ENCODE results near the gene THBS3. TPM values are rescaled to one million over a fixed set of nuclear protein-coding genes. Genes with fewer than 3 reads are reported as not detected.

The THBS3 gene
- total and polyA plus RNA-seq, 9 of the 15 experiments (the other 6 are each of a cell fraction or from before 2014, with no cell fraction given) = 0.59 to 8.3 (median 3.2) TPM

DNA sequence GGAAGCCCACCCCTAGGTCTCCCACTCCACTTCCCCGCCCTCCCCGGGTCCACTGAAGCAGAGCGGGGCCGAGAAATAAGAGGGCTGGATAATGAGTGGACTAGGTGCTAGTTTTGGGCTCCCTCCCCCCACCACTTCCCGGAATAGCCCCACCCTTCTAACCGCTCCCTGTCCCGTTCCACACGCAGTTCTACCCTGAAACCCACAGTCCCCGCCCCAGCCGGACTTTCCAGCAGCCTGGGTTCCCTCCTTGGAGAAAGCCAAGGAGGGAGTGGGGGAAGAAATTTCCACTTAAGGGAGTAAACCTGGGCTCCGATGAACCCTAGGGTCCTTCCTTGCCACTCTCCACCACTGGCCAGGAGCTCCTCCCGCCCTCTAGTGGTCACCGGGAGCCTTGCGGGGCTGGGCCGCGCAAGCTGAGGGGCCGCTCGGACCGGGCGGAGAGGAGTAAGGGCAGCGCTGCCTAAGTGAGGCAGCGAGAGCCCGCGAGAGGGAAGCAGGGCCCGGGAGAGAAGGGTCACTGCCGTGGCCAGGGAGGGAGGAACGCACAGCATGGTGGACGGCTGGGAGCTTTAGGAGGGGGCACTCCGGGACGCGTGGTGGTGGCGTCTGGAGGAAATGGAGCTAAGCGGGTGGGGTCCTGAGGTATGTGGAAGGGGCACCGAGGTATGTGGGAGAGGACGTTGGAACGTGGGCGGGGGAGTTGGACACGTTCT lies 14.3 kb downstream of the THBS3 start (continued):
- no peak for TF ChIP-seq RNF2 (IDR thresholded peaks at IDR 0.05)
- peak; percentile 79 for TF ChIP-seq TFAP4 (CRISPR knock-in tag; IDR thresholded peaks at IDR 0.05; ENCODE audit: borderline replicate concordance)
- TF ChIP-seq ZNF830 (CRISPR knock-in tag; IDR thresholded peaks at IDR 0.05) = 0 out of 2 replicates have a peak, but pooled peaks have one; percentile 14
- no peak for TF ChIP-seq KLF6 (CRISPR knock-in tag; IDR thresholded peaks at IDR 0.05; ENCODE audit: borderline replicate concordance)
- TF ChIP-seq SRF (CRISPR knock-in tag; IDR thresholded peaks at IDR 0.05) = peak in 1 of 2 experiments; percentile 85; a peak in 2 of 4 replicates
- TF ChIP-seq, protein P1, sequence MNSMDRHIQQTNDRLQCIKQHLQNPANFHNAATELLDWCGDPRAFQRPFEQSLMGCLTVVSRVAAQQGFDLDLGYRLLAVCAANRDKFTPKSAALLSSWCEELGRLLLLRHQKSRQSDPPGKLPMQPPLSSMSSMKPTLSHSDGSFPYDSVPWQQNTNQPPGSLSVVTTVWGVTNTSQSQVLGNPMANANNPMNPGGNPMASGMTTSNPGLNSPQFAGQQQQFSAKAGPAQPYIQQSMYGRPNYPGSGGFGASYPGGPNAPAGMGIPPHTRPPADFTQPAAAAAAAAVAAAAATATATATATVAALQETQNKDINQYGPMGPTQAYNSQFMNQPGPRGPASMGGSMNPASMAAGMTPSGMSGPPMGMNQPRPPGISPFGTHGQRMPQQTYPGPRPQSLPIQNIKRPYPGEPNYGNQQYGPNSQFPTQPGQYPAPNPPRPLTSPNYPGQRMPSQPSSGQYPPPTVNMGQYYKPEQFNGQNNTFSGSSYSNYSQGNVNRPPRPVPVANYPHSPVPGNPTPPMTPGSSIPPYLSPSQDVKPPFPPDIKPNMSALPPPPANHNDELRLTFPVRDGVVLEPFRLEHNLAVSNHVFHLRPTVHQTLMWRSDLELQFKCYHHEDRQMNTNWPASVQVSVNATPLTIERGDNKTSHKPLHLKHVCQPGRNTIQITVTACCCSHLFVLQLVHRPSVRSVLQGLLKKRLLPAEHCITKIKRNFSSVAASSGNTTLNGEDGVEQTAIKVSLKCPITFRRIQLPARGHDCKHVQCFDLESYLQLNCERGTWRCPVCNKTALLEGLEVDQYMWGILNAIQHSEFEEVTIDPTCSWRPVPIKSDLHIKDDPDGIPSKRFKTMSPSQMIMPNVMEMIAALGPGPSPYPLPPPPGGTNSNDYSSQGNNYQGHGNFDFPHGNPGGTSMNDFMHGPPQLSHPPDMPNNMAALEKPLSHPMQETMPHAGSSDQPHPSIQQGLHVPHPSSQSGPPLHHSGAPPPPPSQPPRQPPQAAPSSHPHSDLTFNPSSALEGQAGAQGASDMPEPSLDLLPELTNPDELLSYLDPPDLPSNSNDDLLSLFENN (IDR thresholded peaks at IDR 0.05; ENCODE audit: low read depth in 2 of 2, low read length in 2 of 2) = no peak
- TF ChIP-seq ZNF740 (CRISPR knock-in tag; IDR thresholded peaks at IDR 0.05) = no peak; the same call in 1 of the 2 replicates
- peak in 1 of 2 experiments; percentile 37; a peak in 1 of 4 replicates for TF ChIP-seq ZNF740 (tag; IDR thresholded peaks at IDR 0.05)
- peak; percentile 85 for TF ChIP-seq MTA3 (IDR thresholded peaks at IDR 0.05; ENCODE audit: borderline replicate concordance)
- TF ChIP-seq CTCF (IDR thresholded peaks at IDR 0.05 in 2 of 3, conservative IDR thresholded peaks at IDR 0.05 in 1 of 3; ENCODE audit: insufficient read depth in 2 of 3, low read depth in 1 of 3, low read length in 3 of 3) = peak; percentile 95 to 99 (median 95)
- no peak for TF ChIP-seq POLR2AphosphoS2 (IDR thresholded peaks at IDR 0.05; ENCODE audit: low read length)
- peak; percentile 2 for TF ChIP-seq PCBP1 (IDR thresholded peaks at IDR 0.05; ENCODE audit: low read depth, low read length, poor library complexity, severe bottlenecking)
- TF ChIP-seq TAF1 (IDR thresholded peaks at IDR 0.05; ENCODE audit: control insufficient read depth, extremely low read depth, insufficient read depth, low read length, severe bottlenecking) = peak; percentile 82
- TF ChIP-seq STAT5B (CRISPR knock-in tag; IDR thresholded peaks at IDR 0.05) = no peak
- TF ChIP-seq TEAD4 (IDR thresholded peaks at IDR 0.05; ENCODE audit: low read length) = peak; percentile 9
- no peak for TF ChIP-seq TEAD4 (CRISPR knock-in tag; IDR thresholded peaks at IDR 0.05; ENCODE audit: borderline replicate concordance)
- TF ChIP-seq TBP (optimal IDR thresholded peaks at IDR 0.05; ENCODE audit: low read depth, low read length) = peak; percentile 64
- TF ChIP-seq MAX (CRISPR knock-in tag; IDR thresholded peaks at IDR 0.05) = peak; percentile 9; the same call in 1 of the 2 replicates
- TF ChIP-seq ATF7 (IDR thresholded peaks at IDR 0.05) = peak; percentile 56; the same call in 1 of the 2 replicates
- TF ChIP-seq CC2D1A (IDR thresholded peaks at IDR 0.05) = 0 out of 2 replicates have a peak, but pooled peaks have one; percentile 45
